Measurements from ENCODE around the gene MET. TPM values are rescaled to one million over a fixed set of nuclear protein-coding genes. Genes with fewer than 3 reads are reported as not detected.

Gene MET
- total and polyA plus RNA-seq, 2 of the 8 experiments (the other 6 are each of a cell fraction or from before 2014, with no cell fraction given) = 3.5 to 12.9 TPM

DNA sequence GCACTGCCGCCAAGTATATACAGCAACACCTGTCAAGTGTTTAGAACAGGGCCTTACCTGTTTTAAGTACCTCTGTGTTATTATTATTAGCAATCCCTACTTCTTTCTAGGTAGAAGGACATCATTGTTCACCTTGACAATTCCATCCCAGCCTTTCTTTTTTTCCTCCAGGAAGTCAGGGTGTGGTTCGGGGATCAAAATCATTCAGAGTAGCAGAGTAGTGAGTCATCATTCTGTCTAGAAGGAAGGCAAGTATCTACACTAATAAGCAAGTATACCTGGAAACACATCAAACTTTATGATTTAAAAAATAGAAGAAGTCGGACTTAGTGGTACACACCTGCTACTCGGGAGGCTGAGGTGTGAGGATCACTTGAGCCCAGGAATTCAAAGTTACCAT, 164.9 kb downstream of the MET start:
- CTCF ChIA-PET (ENCODE audit: partially characterized antibody) = no interaction called here
- 92% methylated on average over 4 of the region's 4 CpGs; no CpG with 5 or more reads in 1 of the 2 experiments for WGBS, 2 experiments (ENCODE audit: extremely low coverage in 1 of 2, insufficient coverage in 1 of 2, insufficient read length in 1 of 2, insufficient replicate concordance in 2 of 2, low coverage in 1 of 2, low lambda C conversion rate in 2 of 2, missing lambda C conversion rate in 1 of 2)

More for the DNA sequence above, 164.9 kb downstream of the MET start:
- no peaks in the 10 kb centered on the region for H3K36me3 ChIP-seq (ENCODE audit: control insufficient read depth in 2 of 4, insufficient read depth in 4 of 4, low read length in 3 of 4)
- H2AK5ac ChIP-seq (ENCODE audit: low read depth, low read length) = no peak overlapping the region
- H2BK120ac ChIP-seq (replicated peaks; ENCODE audit: low read depth, low read length) = no peak overlapping the region
- H4K20me1 ChIP-seq (replicated peaks in 1 of 2; ENCODE audit: control insufficient read depth in 1 of 2, insufficient read depth in 2 of 2, low read length in 2 of 2) = no peaks in the 10 kb centered on the region
- no peaks in the 10 kb centered on the region for H3K79me2 ChIP-seq (ENCODE audit: control insufficient read depth in 1 of 2, insufficient read depth in 2 of 2, low read length in 2 of 2)
- no peak overlapping the region for H2BK20ac ChIP-seq (ENCODE audit: low read length)
- H3K14ac ChIP-seq (ENCODE audit: insufficient read length) = no peak overlapping the region
- H2BK15ac ChIP-seq (ENCODE audit: low read length) = no peak overlapping the region
- H3K4ac ChIP-seq (replicated peaks; ENCODE audit: insufficient read length, low read depth, low read length) = no peak overlapping the region
- POLR2A ChIA-PET (ENCODE audit: partially characterized antibody) = no interaction called here
- H4K8ac ChIP-seq (ENCODE audit: extremely low read depth, insufficient read depth, low read length) = no peak overlapping the region
- H3K4me2 ChIP-seq (ENCODE audit: insufficient read depth in 1 of 2, low read depth in 2 of 2, low read length in 2 of 2) = no peak overlapping the region
- H3K56ac ChIP-seq (replicated peaks; ENCODE audit: insufficient read length, low read depth, low read length) = no peak overlapping the region
- no peak overlapping the region for H3K9ac ChIP-seq (replicated peaks in 1 of 4; ENCODE audit: extremely low read depth in 1 of 4, low read depth in 3 of 4, low read length in 3 of 4)
- no peak overlapping the region for H3K4me3 ChIP-seq (ENCODE audit: extremely low read depth in 1 of 4, insufficient read depth in 2 of 4, low read depth in 3 of 4, low read length in 4 of 4)
- no peak overlapping the region for H3K18ac ChIP-seq (ENCODE audit: extremely low read depth, low read length)
- H2BK12ac ChIP-seq (ENCODE audit: low read depth, low read length) = no peak overlapping the region
- no peak for TF ChIP-seq KDM4A (IDR thresholded peaks at IDR 0.05; ENCODE audit: low read depth, low read length, severe bottlenecking)
- TF ChIP-seq CBX8 (IDR thresholded peaks at IDR 0.05; ENCODE audit: borderline replicate concordance, low read depth, low read length) = no peak
- TF ChIP-seq YY1 (IDR thresholded peaks at IDR 0.05; ENCODE audit: low read depth, low read length) = no peak
- no peak for TF ChIP-seq JUND (IDR thresholded peaks at IDR 0.05; ENCODE audit: low read length)
- no peak for TF ChIP-seq MAFK (IDR thresholded peaks at IDR 0.05; ENCODE audit: low read depth, low read length)
- TF ChIP-seq BCL11A (IDR thresholded peaks at IDR 0.05; ENCODE audit: low read depth in 2 of 2, low read length in 2 of 2) = no peak
- no peak for TF ChIP-seq CBX5 (IDR thresholded peaks at IDR 0.05; ENCODE audit: low read depth, low read length)
- no peak for DNase-seq (ENCODE audit: low read depth in 1 of 2, low spot score in 2 of 2)
- H4K91ac ChIP-seq (replicated peaks; ENCODE audit: insufficient read length, low read length) = no peak overlapping the region
- no peaks in the 10 kb centered on the region for H3K9me3 ChIP-seq (ENCODE audit: insufficient read depth in 2 of 2, low read depth in 1 of 2, low read length in 1 of 2)
- no peak overlapping the region for H3K27ac ChIP-seq (ENCODE audit: low read depth, low read length)
- H3K23ac ChIP-seq (ENCODE audit: insufficient read length) = no peak overlapping the region
- H2BK5ac ChIP-seq (ENCODE audit: low read depth, low read length) = no peak overlapping the region
- no peaks in the 10 kb centered on the region for H3K4me1 ChIP-seq (replicated peaks in 1 of 4; ENCODE audit: control insufficient read depth in 3 of 4, insufficient read depth in 4 of 4, low read length in 3 of 4)
- FAIRE-seq = no peak
- no peaks in the 10 kb centered on the region for H3K23me2 ChIP-seq (ENCODE audit: low read depth, low read length)
- no peaks in the 10 kb centered on the region for H3K27me3 ChIP-seq (replicated peaks in 1 of 4; ENCODE audit: control insufficient read depth in 3 of 4, extremely low read depth in 1 of 4, insufficient read depth in 3 of 4, low read length in 3 of 4)
- no peaks in the 10 kb centered on the region for H3K79me1 ChIP-seq (ENCODE audit: low read depth, low read length)
- no peak overlapping the region for H2AFZ ChIP-seq (ENCODE audit: low read length)
- no peak overlapping the region for H4K5ac ChIP-seq (ENCODE audit: insufficient read length, low read depth, low read length)
